Sigmoid colon (tissue), 4 donors: ENCODE results near the gene TCEANC2.

Source experiments
- CTCF ChIP-seq, 4 experiments: fragments of 450-650 bp in 3 of 4; fragments of 200-600 bp in 1 of 4; IDR thresholded peaks; one replicate each; pipeline ENCODE4 v1.5.1; 2016 to 2019; ENCODE audit warnings: antibody characterized with exemption in 4 of 4, mild to moderate bottlenecking in 3 of 4, moderate library complexity in 2 of 4
- POLR2A ChIP-seq, 2 donors: fragments of 450-650 bp; IDR thresholded peaks; one replicate each; pipeline ENCODE4 v1.6.1; 2016; ENCODE audit warnings: antibody characterized with exemption in 2 of 2, mild to moderate bottlenecking in 2 of 2, moderate library complexity in 2 of 2
- POLR2AphosphoS5 ChIP-seq, 4 donors: sonication (generic); formaldehyde crosslinking; IDR thresholded peaks; one replicate each; pipeline ENCODE4 v1.6.1; 2017; ENCODE audit warnings: antibody characterized with exemption in 4 of 4

GRCh38 chr1:54153535-54154439 is 100.4 kb downstream of the TCEANC2 start:
- TF ChIP-seq CTCF (IDR thresholded peaks at IDR 0.05) (no peak), POLR2A (IDR thresholded peaks at IDR 0.05) (no peak), POLR2AphosphoS5 (IDR thresholded peaks at IDR 0.05) (no peak)
